ENCODE measurements around the gene PIP5K1A. TPM values are rescaled to one million over a fixed set of nuclear protein-coding genes. Genes with fewer than 3 reads are reported as not detected.

PIP5K1A gene
- total RNA-seq (61.4 and 80.9 TPM in 2 replicates), polyA plus RNA-seq (108 and 118 TPM in 2 replicates), polyA minus RNA-seq (ENCODE audit: low replicate concordance) (179 and 256 TPM in 2 replicates)
- 42.9 and 53.1 TPM in 2 replicates for polyA plus RNA-seq (2012)

DNA sequence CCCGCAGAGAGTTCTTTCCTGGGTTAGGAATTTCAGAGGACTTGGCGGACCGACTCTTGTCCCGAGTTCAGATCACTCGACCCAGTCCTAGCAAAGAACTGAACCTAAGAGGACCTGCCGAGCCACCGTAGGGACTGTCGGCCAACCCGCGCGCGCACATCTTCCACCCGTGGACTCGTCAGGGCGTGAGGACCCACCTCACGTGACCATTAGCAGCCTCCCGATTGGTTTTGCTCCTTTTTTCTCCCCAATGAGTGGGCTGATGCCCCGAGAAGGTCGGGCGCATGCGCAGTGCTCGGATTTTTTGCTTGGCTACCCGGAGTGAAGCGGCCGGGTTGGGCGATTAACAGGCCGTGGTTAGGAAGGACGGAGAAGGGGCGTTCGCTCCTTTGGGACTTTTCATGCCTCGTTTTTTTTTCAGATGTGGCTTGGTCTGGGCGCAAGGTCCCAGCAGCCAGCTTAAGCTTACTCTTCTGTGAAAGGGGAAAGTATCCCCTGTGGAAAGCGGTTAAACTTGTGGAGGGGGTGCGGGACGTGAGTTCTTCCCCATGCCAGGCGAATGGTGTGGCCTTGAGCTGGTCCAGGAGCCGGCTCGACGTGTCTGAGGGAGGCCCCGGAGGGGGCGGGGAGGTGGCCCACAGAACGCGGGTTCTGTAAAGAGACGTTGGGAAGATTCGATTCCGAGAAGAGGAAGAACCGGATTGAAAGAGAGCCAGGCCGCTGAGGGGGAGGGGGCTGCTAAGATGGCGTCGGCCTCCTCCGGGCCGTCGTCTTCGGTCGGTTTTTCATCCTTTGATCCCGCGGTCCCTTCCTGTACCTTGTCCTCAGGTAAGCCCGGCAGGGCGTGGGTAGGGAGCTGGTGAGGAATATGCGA lies at the start of gene PIP5K1A:
TSS of gene PIP5K1A (plus strand) at position 299 of the 874 bp plus-strand sequence. CDS start at position 744, 445 bp downstream.
- no peak for TF ChIP-seq EZH2 (IDR thresholded peaks at IDR 0.05; ENCODE audit: low read length, missing control alignments)
- TF ChIP-seq, protein P1, sequence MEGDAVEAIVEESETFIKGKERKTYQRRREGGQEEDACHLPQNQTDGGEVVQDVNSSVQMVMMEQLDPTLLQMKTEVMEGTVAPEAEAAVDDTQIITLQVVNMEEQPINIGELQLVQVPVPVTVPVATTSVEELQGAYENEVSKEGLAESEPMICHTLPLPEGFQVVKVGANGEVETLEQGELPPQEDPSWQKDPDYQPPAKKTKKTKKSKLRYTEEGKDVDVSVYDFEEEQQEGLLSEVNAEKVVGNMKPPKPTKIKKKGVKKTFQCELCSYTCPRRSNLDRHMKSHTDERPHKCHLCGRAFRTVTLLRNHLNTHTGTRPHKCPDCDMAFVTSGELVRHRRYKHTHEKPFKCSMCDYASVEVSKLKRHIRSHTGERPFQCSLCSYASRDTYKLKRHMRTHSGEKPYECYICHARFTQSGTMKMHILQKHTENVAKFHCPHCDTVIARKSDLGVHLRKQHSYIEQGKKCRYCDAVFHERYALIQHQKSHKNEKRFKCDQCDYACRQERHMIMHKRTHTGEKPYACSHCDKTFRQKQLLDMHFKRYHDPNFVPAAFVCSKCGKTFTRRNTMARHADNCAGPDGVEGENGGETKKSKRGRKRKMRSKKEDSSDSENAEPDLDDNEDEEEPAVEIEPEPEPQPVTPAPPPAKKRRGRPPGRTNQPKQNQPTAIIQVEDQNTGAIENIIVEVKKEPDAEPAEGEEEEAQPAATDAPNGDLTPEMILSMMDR (conservative IDR thresholded peaks at IDR 0.05 in 1 of 2, IDR thresholded peaks at IDR 0.05 in 1 of 2; ENCODE audit: low read depth in 1 of 2, low read length in 2 of 2), result no peak
- peak; percentile 96 to 98 for DNase-seq (ENCODE audit: low read depth in 2 of 2)
- H3K79me2 ChIP-seq (ENCODE audit: control insufficient read depth, insufficient read depth, low read length), result peaks cover 45% of the 10 kb centered on the region

DNA sequence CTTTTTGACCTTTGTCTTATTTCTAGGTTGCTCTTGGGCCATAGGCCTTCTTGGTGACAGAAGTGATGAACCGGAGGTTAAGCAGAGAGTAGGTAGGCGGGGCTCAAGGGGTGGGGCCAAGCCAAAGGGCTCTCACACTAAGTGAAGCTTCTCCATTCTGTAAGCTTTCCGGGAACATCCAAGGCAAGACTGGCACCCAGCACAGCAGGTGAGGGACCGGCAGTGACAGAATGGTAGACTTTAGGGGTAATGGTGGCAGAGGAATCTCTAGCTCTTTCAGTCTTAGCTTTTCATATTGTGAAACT lies 41.9 kb upstream of the PIP5K1A start, which contains the start of gene TNFAIP8L2:
TSS of gene TNFAIP8L2 (plus strand) at position 135 of the 305 bp plus-strand sequence. CDS start 2,049 bp downstream, outside the sequence.
- H2AFZ ChIP-seq (ENCODE audit: low read length), result no peak within 1 kb of the TSS
- no peak for DNase-seq (ENCODE audit: low read depth in 2 of 2)
- H3K4me1 ChIP-seq (ENCODE audit: control insufficient read depth, extremely low read depth, insufficient read depth, low read length), result no peaks in the 10 kb centered on the region
- H3K36me3 ChIP-seq (ENCODE audit: control insufficient read depth, insufficient read depth, low read length), result peaks cover 3% of the 10 kb centered on the region
- H4K20me1 ChIP-seq (ENCODE audit: control insufficient read depth, extremely low read depth, insufficient read depth, low read length), result no peaks in the 10 kb centered on the region
- no peaks in the 10 kb centered on the region for H3K27me3 ChIP-seq (ENCODE audit: control insufficient read depth, insufficient read depth, low read length)
- H3K79me2 ChIP-seq (ENCODE audit: control insufficient read depth, insufficient read depth, low read length), result no peaks in the 10 kb centered on the region
- H3K9me3 ChIP-seq (ENCODE audit: control insufficient read depth, insufficient read depth, low read depth, low read length), result no peaks in the 10 kb centered on the region
- H3K4me3 ChIP-seq (replicated peaks in 1 of 4; ENCODE audit: control extremely low read depth in 1 of 4, insufficient read depth in 1 of 4, low read depth in 3 of 4, low read length in 4 of 4), result no peak within 1 kb of the TSS
- H3K27ac ChIP-seq (ENCODE audit: insufficient read depth, low read length), result no peak within 1 kb of the TSS
- H3K9ac ChIP-seq (ENCODE audit: insufficient read depth, low read length), result no peak within 1 kb of the TSS
- no peak for TF ChIP-seq EZH2 (IDR thresholded peaks at IDR 0.05; ENCODE audit: low read length, missing control alignments)
- TF ChIP-seq, protein P1 (conservative IDR thresholded peaks at IDR 0.05 in 1 of 2, IDR thresholded peaks at IDR 0.05 in 1 of 2; ENCODE audit: low read depth in 1 of 2, low read length in 2 of 2), result no peak
- no peak within 1 kb of the TSS for H3K4me2 ChIP-seq (ENCODE audit: extremely low read depth, insufficient read depth, low read length)

More for the DNA sequence above, at the start of gene PIP5K1A:
- Histone ChIP-seq H3K4me2 (ENCODE audit: extremely low read depth, insufficient read depth, low read length) (peak within 1 kb of the TSS; percentile 93), H4K20me1 (ENCODE audit: control insufficient read depth, extremely low read depth, insufficient read depth, low read length) (no peaks in the 10 kb centered on the region), H3K4me3 (replicated peaks in 1 of 4; ENCODE audit: control extremely low read depth in 1 of 4, insufficient read depth in 1 of 4, low read depth in 3 of 4, low read length in 4 of 4) (peak within 1 kb of the TSS; percentile 79 to 99 (median 96)), H3K27me3 (ENCODE audit: control insufficient read depth, insufficient read depth, low read length) (no peaks in the 10 kb centered on the region), H2AFZ (ENCODE audit: low read length) (peak within 1 kb of the TSS; percentile 3), H3K27ac (ENCODE audit: insufficient read depth, low read length) (peak within 1 kb of the TSS; percentile 95), H3K36me3 (ENCODE audit: control insufficient read depth, insufficient read depth, low read length) (no peaks in the 10 kb centered on the region), H3K9me3 (ENCODE audit: control insufficient read depth, insufficient read depth, low read depth, low read length) (no peaks in the 10 kb centered on the region), H3K4me1 (ENCODE audit: control insufficient read depth, extremely low read depth, insufficient read depth, low read length) (peaks cover 5% of the 10 kb centered on the region), H3K9ac (ENCODE audit: insufficient read depth, low read length) (peak within 1 kb of the TSS; percentile 93)

- Histone ChIP-seq H3K4me3 (replicated peaks in 1 of 4; ENCODE audit: control extremely low read depth in 1 of 4, insufficient read depth in 1 of 4, low read depth in 3 of 4, low read length in 4 of 4) (no peak overlapping the region), H3K27ac (ENCODE audit: insufficient read depth, low read length) (no peak overlapping the region), H3K79me2 (ENCODE audit: control insufficient read depth, insufficient read depth, low read length) (no peaks in the 10 kb centered on the region), H3K4me2 (ENCODE audit: extremely low read depth, insufficient read depth, low read length) (no peak overlapping the region), H3K27me3 (ENCODE audit: control insufficient read depth, insufficient read depth, low read length) (no peaks in the 10 kb centered on the region), H2AFZ (ENCODE audit: low read length) (no peak overlapping the region), H3K36me3 (ENCODE audit: control insufficient read depth, insufficient read depth, low read length) (peaks cover 3% of the 10 kb centered on the region), H3K9me3 (ENCODE audit: control insufficient read depth, insufficient read depth, low read depth, low read length) (no peaks in the 10 kb centered on the region), H4K20me1 (ENCODE audit: control insufficient read depth, extremely low read depth, insufficient read depth, low read length) (no peaks in the 10 kb centered on the region), H3K4me1 (ENCODE audit: control insufficient read depth, extremely low read depth, insufficient read depth, low read length) (no peaks in the 10 kb centered on the region), H3K9ac (ENCODE audit: insufficient read depth, low read length) (no peak overlapping the region)
- TF ChIP-seq EZH2 (IDR thresholded peaks at IDR 0.05; ENCODE audit: low read length, missing control alignments), result no peak
- TF ChIP-seq, protein P1 (conservative IDR thresholded peaks at IDR 0.05 in 1 of 2, IDR thresholded peaks at IDR 0.05 in 1 of 2; ENCODE audit: low read depth in 1 of 2, low read length in 2 of 2), result no peak
- no peak for DNase-seq (ENCODE audit: low read depth in 2 of 2)
These were observed 41.3 kb upstream of the PIP5K1A start for GRCh38 chr1:151157067-151157531.

All from fibroblast of lung (primary cell).